IMR-90 (cell line): Measurements from ENCODE around the gene CD300LF. TPM values are rescaled to one million over a fixed set of nuclear protein-coding genes. Genes with fewer than 3 reads are reported as not detected.

ENCODE experiments used
- ATAC-seq: fragments of 200-7000 bp; cut with Tn5 transposase; 2 replicates; pipeline ENCODE4 v1.9.1; 2020; ENCODE audit warnings: low read depth, mild to moderate bottlenecking, moderate library complexity
- BruUV-seq: library from RNA; stranded (reverse); fragments of 400-500 nt; replicated peaks from 2 replicates; lab custom pipeline; 2021; lab: Mats Ljungman, UMichigan
- CTCF ChIA-PET: fragments of 300-600 bp; formaldehyde crosslinking; extraction: SDS; loops from one replicate; lab custom pipeline; 2021; ENCODE audit warnings: antibody characterized with exemption; lab: Yijun Ruan, JAX
- POLR2A ChIA-PET: fragments of 300-600 bp; sonication (Branson Sonifier 250); formaldehyde crosslinking; loops from one replicate; lab custom pipeline; 2022; ENCODE audit warnings: antibody characterized with exemption; ENCODE audit not compliant: unreplicated experiment; lab: Charles Lee
- DNase-seq: peaks from one replicate; pipeline ENCODE4 v3.0.0; 2013
- H2AFZ ChIP-seq: replicated peaks from 2 replicates; pipeline ENCODE3; 2013; ENCODE audit warnings: low read length, mild to moderate bottlenecking; ENCODE audit not compliant: poor library complexity
- H2AK5ac ChIP-seq: 2 replicates; pipeline ENCODE4 v1.6.1; 2013; ENCODE audit warnings: low read depth, low read length, inconsistent platforms
- H2AK9ac ChIP-seq: replicated peaks from 2 replicates; pipeline ENCODE3; 2013; ENCODE audit warnings: mild to moderate bottlenecking, low read depth, low read length, moderate library complexity; ENCODE audit not compliant: poor library complexity
- H2BK120ac ChIP-seq: 2 replicates; pipeline ENCODE4 v1.6.1; 2013; ENCODE audit warnings: low read depth, low read length, inconsistent platforms
- H2BK15ac ChIP-seq: 3 replicates; pipeline ENCODE4 v1.6.1; 2013; ENCODE audit warnings: low read depth, low read length, inconsistent platforms
- H2BK20ac ChIP-seq: 2 replicates; pipeline ENCODE4 v1.6.1; 2013; ENCODE audit warnings: low read depth, mild to moderate bottlenecking, inconsistent platforms, low read length, moderate library complexity
- H2BK5ac ChIP-seq: 2 replicates; pipeline ENCODE4 v1.6.1; 2013; ENCODE audit warnings: mild to moderate bottlenecking, low read depth, low read length, inconsistent platforms; ENCODE audit not compliant: poor library complexity, severe bottlenecking
- H3K14ac ChIP-seq: replicated peaks from 2 replicates; pipeline ENCODE4 v1.6.1; 2013; ENCODE audit warnings: low read depth, low read length, inconsistent platforms
- H3K18ac ChIP-seq: 2 replicates; pipeline ENCODE4 v1.6.1; 2013; ENCODE audit warnings: low read depth, low read length, control low read depth
- H3K23ac ChIP-seq: 2 replicates; pipeline ENCODE4 v1.6.1; 2013; ENCODE audit warnings: low read depth, low read length, inconsistent platforms
- H3K27ac ChIP-seq: 2 replicates; pipeline ENCODE4 v1.5.1; 2013; ENCODE audit warnings: mild to moderate bottlenecking, control low read depth, low read length; ENCODE audit not compliant: insufficient read depth
- H3K27me3 ChIP-seq: 2 replicates; pipeline ENCODE4 v1.6.1; 2013; ENCODE audit warnings: low read length; ENCODE audit not compliant: control insufficient read depth, insufficient read depth
- H3K36me3 ChIP-seq: 2 replicates; pipeline ENCODE4 v1.6.1; 2013; ENCODE audit warnings: low read length, mixed read lengths; ENCODE audit not compliant: control insufficient read depth, insufficient read depth
- H3K4ac ChIP-seq: 2 replicates; pipeline ENCODE4 v1.6.1; 2013; ENCODE audit warnings: low read depth, low read length, inconsistent platforms
- H3K4me1 ChIP-seq: 2 replicates; pipeline ENCODE4 v1.6.1; 2013; ENCODE audit warnings: low read length, mixed read lengths; ENCODE audit not compliant: control insufficient read depth, insufficient read depth
- H3K4me2 ChIP-seq: 2 replicates; pipeline ENCODE4 v1.6.1; 2013; ENCODE audit warnings: low read depth, mild to moderate bottlenecking, control low read depth, low read length, moderate library complexity
- H3K4me3 ChIP-seq: 2 replicates; pipeline ENCODE4 v1.5.1; 2013; ENCODE audit warnings: low read depth, mild to moderate bottlenecking, control low read depth, low read length, moderate library complexity; ENCODE audit not compliant: insufficient read depth
- H3K56ac ChIP-seq: 2 replicates; pipeline ENCODE4 v1.6.1; 2013; ENCODE audit warnings: low read length, inconsistent platforms; ENCODE audit not compliant: insufficient read depth; ENCODE audit errors: extremely low read depth
- H3K79me1 ChIP-seq, 2 experiments: 2 replicates each; pipeline ENCODE4 v1.6.1; 2013; ENCODE audit warnings: low read length in 2 of 2, inconsistent platforms in 1 of 2, low read depth in 1 of 2
- H3K9ac ChIP-seq: 2 replicates; pipeline ENCODE4 v1.6.1; 2013; ENCODE audit warnings: low read depth, low read length, control low read depth
- H3K9me1 ChIP-seq: 2 replicates; pipeline ENCODE4 v1.6.1; 2013; ENCODE audit warnings: low read length, inconsistent platforms; ENCODE audit not compliant: insufficient read depth
- H3K9me3 ChIP-seq: 2 replicates; pipeline ENCODE4 v1.6.1; 2013; ENCODE audit warnings: low read length; ENCODE audit not compliant: control insufficient read depth, insufficient read depth
- H4K20me1 ChIP-seq: 2 replicates; pipeline ENCODE4 v1.6.1; 2013; ENCODE audit warnings: low read length, inconsistent platforms; ENCODE audit not compliant: insufficient read depth
- H4K5ac ChIP-seq: 2 replicates; pipeline ENCODE4 v1.6.1; 2013; ENCODE audit warnings: mild to moderate bottlenecking, low read depth, low read length, control low read depth
- H4K8ac ChIP-seq, 2 experiments: 2 replicates each; pipeline ENCODE4 v1.6.1; 2013; ENCODE audit warnings: low read depth in 2 of 2, low read length in 2 of 2, control low read depth in 1 of 2, inconsistent platforms in 1 of 2
- H4K91ac ChIP-seq: 2 replicates; pipeline ENCODE4 v1.6.1; 2013; ENCODE audit warnings: low read depth, low read length, inconsistent platforms; ENCODE audit not compliant: insufficient read depth
- MAFK ChIP-seq: IDR thresholded peaks from 2 replicates; pipeline ENCODE4 v1.6.1; 2012; ENCODE audit warnings: low read depth, low read length, improper control_type of control experiment
- WGBS, 2 experiments: methylation state at CpG; one replicate each; pipeline versions ENCODE4 v1.1.5 to v1.1.7; 2013; ENCODE audit warnings: missing lambda C conversion rate in 2 of 2; ENCODE audit not compliant: insufficient read length in 1 of 2; ENCODE audit errors: extremely low coverage in 2 of 2; 5-methylcytosine and 5-hydroxymethylcytosine counted together
- dilution Hi-C: fragments of 300-500 bp; cut with HindIII; formaldehyde crosslinking; loops from one replicate; pipeline ENCODE4 v1.14.3; 2018; ENCODE audit warnings: low sequenced_read_pairs; ENCODE audit not compliant: unreplicated experiment
- in situ Hi-C: fragments of 300-500 bp; cut with MboI; formaldehyde crosslinking; loops from 3 replicates; pipeline ENCODE4 v1.14.3; 2019; ENCODE audit warnings: low sequenced_read_pairs, inconsistent platforms, mixed read lengths
- intact Hi-C: fragments of 100-400 bp; cut with micrococcal nuclease; formaldehyde crosslinking; loops from 2 replicates; pipeline ENCODE4 v1.10.0; 2022
- polyA plus RNA-seq, 3 experiments: library from polyadenylated mRNA; depleted of rRNA; stranded (reverse); fragments of >200 nt; gene quantifications; 2 replicates each; pipeline ENCODE4 v1.2.3, GENCODE V29; 2012; ENCODE audit warnings: low replicate concordance in 1 of 3
- total RNA-seq: library from RNA; depleted of rRNA; stranded (reverse); fragments of >200 nt; gene quantifications from 2 replicates; pipeline ENCODE4 v1.2.3, GENCODE V29; 2012
- TF ChIP-seq, protein P1 (sequence below): conservative IDR thresholded peaks from 2 replicates; pipeline ENCODE4 v1.5.1; 2012; ENCODE audit warnings: mild to moderate bottlenecking, low read depth, low read length, improper control_type of control experiment

CD300LF gene
- total and polyA plus RNA-seq, 2 of the 4 experiments (the other 2 are of a cell fraction) = not detected

DNA sequence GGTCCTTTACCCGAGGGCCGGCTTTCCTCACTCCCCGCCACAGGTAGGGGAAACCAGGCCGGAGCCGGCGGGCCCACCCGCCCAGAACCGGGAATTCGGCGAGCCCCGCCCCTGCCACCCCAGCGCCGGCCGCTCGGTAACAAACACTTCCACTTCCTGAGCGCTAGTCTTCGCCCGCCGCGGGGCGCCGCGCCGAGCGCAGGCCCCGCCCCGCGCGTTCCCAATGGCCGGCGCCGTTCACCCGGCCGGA, 35.5 kb upstream of the CD300LF start:
- BruUV-seq = no TSS peak
- Histone ChIP-seq H3K23ac (no peak overlapping the region), H3K4me1 (peaks cover 8% of the 10 kb centered on the region; the same call in 1 of the 2 replicates), H4K91ac (no peak overlapping the region; the same call in 1 of the 2 replicates), H2BK20ac (no peak overlapping the region), H4K8ac (peak overlapping the region; percentile 57 to 58; a peak in 2 of 4 replicates), H3K4me3 (peak overlapping the region; percentile 50), H3K56ac (no peak overlapping the region), H3K9ac (0 out of 2 replicates have a peak overlapping the region, but pooled peaks have one; percentile 11), H3K9me1 (peaks cover 3% of the 10 kb centered on the region), H2BK5ac (no peak overlapping the region), H4K20me1 (peaks cover 4% of the 10 kb centered on the region; the same call in 1 of the 2 replicates), H3K4ac (peak overlapping the region; percentile 19; the same call in 1 of the 2 replicates), H2BK120ac (no peak overlapping the region), H2AFZ (peak overlapping the region; percentile 83), H3K27ac (no peak overlapping the region), H4K5ac (no peak overlapping the region), H2AK9ac (peak overlapping the region; percentile 11), H3K18ac (no peak overlapping the region), H3K4me2 (no peak overlapping the region; the same call in 1 of the 2 replicates), H3K36me3 (no peaks in the 10 kb centered on the region), H3K27me3 (no peaks in the 10 kb centered on the region), H3K9me3 (no peaks in the 10 kb centered on the region), H2BK15ac (no peak overlapping the region), H3K14ac (no peak overlapping the region), H3K79me1 (peaks cover 6 to 22% of the 10 kb centered on the region in 2 experiments), H2AK5ac (no peak overlapping the region)
- POLR2A ChIA-PET = no interaction called here
- in situ Hi-C loops = loop anchor here (10.0 kb wide), 1 partner anchor 207 kb away; no protein-coding TSS in a partner anchor
- intact Hi-C loops = loop anchor here (2.0 to 5.0 kb wide), 2 partner anchors 19 to 94 kb away; no protein-coding TSS in a partner anchor
- WGBS, 2 experiments = 0% methylated on average over 23 of the region's 34 CpGs; no CpG with 5 or more reads in 1 of the 2 experiments
- ATAC-seq (no peak), DNase-seq (no peak)
- CTCF ChIA-PET = no interaction called here
- TF ChIP-seq, protein P1, sequence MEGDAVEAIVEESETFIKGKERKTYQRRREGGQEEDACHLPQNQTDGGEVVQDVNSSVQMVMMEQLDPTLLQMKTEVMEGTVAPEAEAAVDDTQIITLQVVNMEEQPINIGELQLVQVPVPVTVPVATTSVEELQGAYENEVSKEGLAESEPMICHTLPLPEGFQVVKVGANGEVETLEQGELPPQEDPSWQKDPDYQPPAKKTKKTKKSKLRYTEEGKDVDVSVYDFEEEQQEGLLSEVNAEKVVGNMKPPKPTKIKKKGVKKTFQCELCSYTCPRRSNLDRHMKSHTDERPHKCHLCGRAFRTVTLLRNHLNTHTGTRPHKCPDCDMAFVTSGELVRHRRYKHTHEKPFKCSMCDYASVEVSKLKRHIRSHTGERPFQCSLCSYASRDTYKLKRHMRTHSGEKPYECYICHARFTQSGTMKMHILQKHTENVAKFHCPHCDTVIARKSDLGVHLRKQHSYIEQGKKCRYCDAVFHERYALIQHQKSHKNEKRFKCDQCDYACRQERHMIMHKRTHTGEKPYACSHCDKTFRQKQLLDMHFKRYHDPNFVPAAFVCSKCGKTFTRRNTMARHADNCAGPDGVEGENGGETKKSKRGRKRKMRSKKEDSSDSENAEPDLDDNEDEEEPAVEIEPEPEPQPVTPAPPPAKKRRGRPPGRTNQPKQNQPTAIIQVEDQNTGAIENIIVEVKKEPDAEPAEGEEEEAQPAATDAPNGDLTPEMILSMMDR = peak; percentile 12; the same call in 1 of the 2 replicates
- TF ChIP-seq MAFK = no peak
- dilution Hi-C loops = no loop called here
